Measurements from ENCODE around the gene SETD6. TPM values are rescaled to one million over a fixed set of nuclear protein-coding genes. Genes with fewer than 3 reads are reported as not detected.
A peak's percentile ranks its signal among the peaks of the same experiment; 100 is the strongest.

Gene SETD6
- total RNA-seq, 5 donors from 2014 or later (not counting 1 experiment from before 2014, with no cell fraction given) = 29.6 to 44.2 (median 35.1) TPM

DNA sequence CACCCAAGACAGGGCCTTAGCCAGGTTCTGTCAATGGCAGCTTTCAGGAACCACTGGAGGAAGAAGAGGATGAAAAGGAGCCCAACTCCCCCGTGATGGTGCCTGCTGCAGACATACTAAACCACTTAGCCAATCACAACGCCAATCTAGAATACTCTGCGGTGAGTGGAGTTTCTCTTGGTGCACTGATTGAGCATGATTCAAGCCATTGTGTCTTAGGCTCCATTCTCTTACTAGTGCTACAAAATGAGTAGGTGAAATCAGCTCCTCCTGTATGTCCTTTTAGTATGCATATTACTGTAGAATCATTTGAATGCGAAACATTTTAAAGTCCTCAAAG is 1.4 kb downstream of the SETD6 start:
- peaks cover 4 to 20% of the 10 kb centered on the region in 2 experiments for H3K4me1 ChIP-seq (ENCODE audit: control insufficient read depth in 1 of 2, extremely low read depth in 1 of 2, insufficient read depth in 2 of 2, low read length in 2 of 2)
- Mint-ChIP-seq H3K4me1 (peaks cover 19 to 32% (median 29%) of the 10 kb centered on the region in 3 donors), H3K36me3 (peaks cover 15% of the 10 kb centered on the region), H3K27ac (peak overlapping the region in 1 of 2 donors; percentile 6), H3K9me3 (no peaks in the 10 kb centered on the region), H3K4me3 (peak overlapping the region; percentile 52 to 92 (median 57)), H3K27me3 (no peaks in the 10 kb centered on the region)
- ATAC-seq (replicated peaks in 1 of 4) = no peak
- peaks cover 6 to 42% of the 10 kb centered on the region in 2 donors for H3K36me3 ChIP-seq (ENCODE audit: control insufficient read depth in 2 of 2, extremely low read depth in 1 of 2, insufficient read depth in 1 of 2, low read length in 1 of 2)
- no peak overlapping the region for H3K4me3 ChIP-seq (ENCODE audit: control insufficient read depth in 1 of 2, extremely low read depth in 1 of 2, low read length in 1 of 2)
- H3K9me3 ChIP-seq = no peaks in the 10 kb centered on the region
- peaks cover 0 to 1% of the 10 kb centered on the region in 2 experiments for H3K27me3 ChIP-seq (replicated peaks in 1 of 2; ENCODE audit: control insufficient read depth in 2 of 2, extremely low read depth in 1 of 2, insufficient read depth in 2 of 2, low read length in 1 of 2)
- DNase-seq = no peak
- H3K27ac ChIP-seq (ENCODE audit: low read length) = no peak overlapping the region
- POLR2A ChIA-PET = no interaction called here
- CTCF ChIA-PET = interaction anchor here (0.5 to 4.1 kb wide), 2 partner anchors 19 to 239 kb away, joined by 3 to 13 read pairs; no protein-coding TSS in a partner anchor
- WGBS (ENCODE audit: insufficient coverage) = no CpG with 5 or more reads among the region's 4 CpGs

DNA sequence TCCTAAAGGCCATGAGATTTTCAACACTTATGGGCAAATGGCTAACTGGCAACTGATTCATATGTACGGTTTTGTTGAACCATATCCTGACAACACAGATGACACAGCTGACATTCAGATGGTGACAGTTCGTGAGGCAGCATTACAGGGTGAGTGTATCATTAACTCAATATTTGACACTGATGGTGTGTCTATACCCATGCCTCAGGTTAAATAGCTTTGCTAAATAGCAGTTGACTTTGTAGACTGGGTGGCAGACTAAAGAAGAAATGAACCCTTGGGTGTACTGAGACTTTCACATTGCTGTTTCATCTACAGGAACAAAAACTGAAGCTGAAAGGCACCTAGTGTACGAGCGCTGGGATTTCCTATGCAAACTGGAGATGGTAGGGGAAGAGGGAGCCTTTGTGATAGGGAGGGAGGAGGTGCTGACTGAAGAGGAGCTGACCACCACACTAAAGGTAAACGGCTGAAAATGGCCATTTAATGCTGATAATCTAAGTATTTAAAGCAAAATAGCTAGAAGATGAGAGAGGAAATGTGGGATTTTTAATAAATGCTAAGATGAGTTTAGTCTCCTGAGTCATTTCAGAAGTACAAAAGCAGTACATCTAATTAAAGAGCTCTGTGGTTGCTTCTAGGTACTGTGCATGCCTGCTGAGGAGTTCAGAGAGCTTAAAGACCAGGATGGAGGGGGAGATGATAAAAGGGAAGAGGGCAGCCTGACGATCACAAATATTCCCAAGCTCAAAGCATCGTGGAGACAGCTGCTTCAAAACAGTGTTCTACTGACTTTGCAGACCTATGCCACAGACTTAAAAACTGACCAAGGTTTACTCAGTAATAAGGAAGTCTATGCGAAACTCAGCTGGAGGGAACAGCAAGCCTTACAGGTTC is 3.0 kb downstream of the SETD6 start:
- no peak overlapping the region for H3K27ac ChIP-seq (ENCODE audit: low read length)
- no peak for DNase-seq
- Mint-ChIP-seq H3K36me3 (peaks cover 25% of the 10 kb centered on the region), H3K9me3 (no peaks in the 10 kb centered on the region), H3K27ac (peak overlapping the region in 1 of 2 donors; percentile 37), H3K4me3 (no peak overlapping the region), H3K27me3 (no peaks in the 10 kb centered on the region), H3K4me1 (peaks cover 18 to 27% (median 27%) of the 10 kb centered on the region in 3 donors)
- WGBS (ENCODE audit: insufficient coverage) = 68% methylated on average over 4 of the region's 8 CpGs
- H3K4me1 ChIP-seq (ENCODE audit: control insufficient read depth in 1 of 2, extremely low read depth in 1 of 2, insufficient read depth in 2 of 2, low read length in 2 of 2) = peaks cover 4 to 18% of the 10 kb centered on the region in 2 experiments
- POLR2A ChIA-PET = interaction anchor here (0.5 to 0.6 kb wide), 3 partner anchors 21 to 123 kb away, joined by 3 to 4 read pairs (median 3); no protein-coding TSS in a partner anchor
- peaks cover 6 to 57% of the 10 kb centered on the region in 2 donors for H3K36me3 ChIP-seq (ENCODE audit: control insufficient read depth in 2 of 2, extremely low read depth in 1 of 2, insufficient read depth in 1 of 2, low read length in 1 of 2)
- ATAC-seq (replicated peaks in 1 of 4) = no peak
- H3K4me3 ChIP-seq (ENCODE audit: control insufficient read depth in 1 of 2, extremely low read depth in 1 of 2, low read length in 1 of 2) = no peak overlapping the region
- no peaks in the 10 kb centered on the region for H3K27me3 ChIP-seq (replicated peaks in 1 of 2; ENCODE audit: control insufficient read depth in 2 of 2, extremely low read depth in 1 of 2, insufficient read depth in 2 of 2, low read length in 1 of 2)
- CTCF ChIA-PET = interaction anchor here (0.6 to 4.1 kb wide), 5 partner anchors 12 to 281 kb away, joined by 3 to 13 read pairs (median 4); no protein-coding TSS in a partner anchor
- H3K9me3 ChIP-seq = no peaks in the 10 kb centered on the region

DNA sequence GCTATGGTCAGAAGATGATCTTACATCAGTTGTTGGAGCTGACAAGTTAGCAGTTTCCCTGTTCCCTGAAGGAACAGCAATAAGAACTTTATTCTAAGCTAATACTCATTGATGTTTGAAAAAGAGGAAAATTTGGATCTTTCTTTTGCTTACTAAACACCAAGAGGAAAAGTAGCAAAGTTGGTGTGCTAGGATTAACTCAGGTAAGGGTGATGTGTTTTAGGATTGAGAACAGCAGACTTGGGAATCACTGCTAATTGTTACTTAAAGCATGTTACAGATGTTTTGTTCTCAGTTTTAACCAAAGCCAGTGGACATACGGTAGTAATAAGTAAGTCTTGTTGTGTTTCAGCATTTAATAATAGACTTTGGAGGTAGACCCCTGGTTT is 3.7 kb downstream of the SETD6 start:
- WGBS (ENCODE audit: insufficient coverage) = no CpG with 5 or more reads among the region's 1 CpG
- Histone ChIP-seq H3K4me1 (ENCODE audit: control insufficient read depth in 1 of 2, extremely low read depth in 1 of 2, insufficient read depth in 2 of 2, low read length in 2 of 2) (peaks cover 4 to 18% of the 10 kb centered on the region in 2 experiments), H3K9me3 (no peaks in the 10 kb centered on the region), H3K27me3 (replicated peaks in 1 of 2; ENCODE audit: control insufficient read depth in 2 of 2, extremely low read depth in 1 of 2, insufficient read depth in 2 of 2, low read length in 1 of 2) (no peaks in the 10 kb centered on the region), H3K36me3 (ENCODE audit: control insufficient read depth in 2 of 2, extremely low read depth in 1 of 2, insufficient read depth in 1 of 2, low read length in 1 of 2) (peaks cover 8 to 62% of the 10 kb centered on the region in 2 donors), H3K4me3 (ENCODE audit: control insufficient read depth in 1 of 2, extremely low read depth in 1 of 2, low read length in 1 of 2) (no peak overlapping the region), H3K27ac (ENCODE audit: low read length) (no peak overlapping the region)
- Mint-ChIP-seq H3K36me3 (peaks cover 25% of the 10 kb centered on the region), H3K27me3 (no peaks in the 10 kb centered on the region), H3K4me1 (peaks cover 18 to 27% (median 27%) of the 10 kb centered on the region in 3 donors), H3K4me3 (no peak overlapping the region), H3K9me3 (no peaks in the 10 kb centered on the region), H3K27ac (no peak overlapping the region)
- DNase-seq (no peak), ATAC-seq (replicated peaks in 1 of 4) (no peak)
- ChIA-PET CTCF (interaction anchor here in 1 of 2 donors (0.8 to 4.1 kb wide), 2 partner anchors 82 to 237 kb away, joined by 4 to 13 read pairs; no protein-coding TSS in a partner anchor), POLR2A (no interaction called here)

DNA sequence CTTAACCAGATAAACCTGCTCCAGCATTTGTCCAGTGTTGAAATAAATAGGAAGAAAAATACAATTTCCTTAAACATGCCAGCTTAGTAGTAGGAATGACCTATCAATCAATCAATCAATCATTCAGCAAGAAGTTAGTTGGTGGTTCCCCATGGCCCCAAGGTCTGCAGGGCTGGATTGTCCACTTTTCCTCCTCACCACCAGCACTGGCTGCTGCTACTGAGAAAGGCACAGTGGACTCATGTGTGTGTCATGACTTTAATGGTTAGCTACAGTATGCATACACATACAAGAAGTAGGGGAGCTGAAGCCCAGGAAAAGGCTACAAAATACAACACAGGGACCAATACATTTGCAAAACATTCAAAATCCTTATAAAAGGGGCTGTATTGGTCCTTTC is 4.4 kb downstream of the SETD6 start:
- H3K36me3 ChIP-seq (ENCODE audit: control insufficient read depth in 2 of 2, extremely low read depth in 1 of 2, insufficient read depth in 1 of 2, low read length in 1 of 2) = peaks cover 8 to 69% of the 10 kb centered on the region in 2 donors
- H3K36me3 Mint-ChIP-seq = peaks cover 30% of the 10 kb centered on the region
- H3K4me3 Mint-ChIP-seq = no peak overlapping the region
- ATAC-seq (replicated peaks in 1 of 4) = no peak
- H3K9me3 Mint-ChIP-seq = no peaks in the 10 kb centered on the region
- ChIA-PET CTCF (interaction anchor here (0.6 to 4.1 kb wide), 2 partner anchors 236 to 472 kb away, joined by 3 to 13 read pairs; no protein-coding TSS in a partner anchor), POLR2A (no interaction called here)
- no peaks in the 10 kb centered on the region for H3K27me3 ChIP-seq (replicated peaks in 1 of 2; ENCODE audit: control insufficient read depth in 2 of 2, extremely low read depth in 1 of 2, insufficient read depth in 2 of 2, low read length in 1 of 2)
- H3K27ac ChIP-seq (ENCODE audit: low read length) = no peak overlapping the region
- H3K4me3 ChIP-seq (ENCODE audit: control insufficient read depth in 1 of 2, extremely low read depth in 1 of 2, low read length in 1 of 2) = no peak overlapping the region
- H3K9me3 ChIP-seq = no peaks in the 10 kb centered on the region
- peaks cover 17 to 26% (median 25%) of the 10 kb centered on the region in 3 donors for H3K4me1 Mint-ChIP-seq
- no peaks in the 10 kb centered on the region for H3K27me3 Mint-ChIP-seq
- no peak for DNase-seq
- H3K27ac Mint-ChIP-seq = no peak overlapping the region
- peaks cover 4 to 15% of the 10 kb centered on the region in 2 experiments for H3K4me1 ChIP-seq (ENCODE audit: control insufficient read depth in 1 of 2, extremely low read depth in 1 of 2, insufficient read depth in 2 of 2, low read length in 2 of 2)

DNA sequence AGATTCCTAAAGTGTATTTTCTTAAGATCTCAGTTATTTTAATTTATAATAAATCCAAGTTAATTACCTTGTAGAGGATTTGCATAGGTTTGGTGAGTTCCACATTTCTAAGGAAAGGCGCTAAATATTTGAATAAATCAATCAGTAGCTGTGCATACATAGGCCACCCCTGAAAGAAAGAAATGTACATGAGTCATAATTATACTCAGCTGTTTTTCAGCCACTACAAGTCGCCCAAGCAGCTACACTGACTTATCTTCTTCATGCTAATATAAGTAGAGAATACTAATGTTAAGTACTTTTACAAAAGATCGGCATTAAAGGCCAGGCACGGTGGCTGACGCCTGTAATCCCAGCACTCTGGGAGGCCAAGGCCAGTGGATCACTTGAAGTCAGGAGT is 14.9 kb downstream of the SETD6 start:
- no peak overlapping the region for H3K4me3 ChIP-seq (ENCODE audit: control insufficient read depth in 1 of 2, extremely low read depth in 1 of 2, low read length in 1 of 2)
- ATAC-seq (replicated peaks in 1 of 4) (no peak), DNase-seq (no peak)
- H3K36me3 Mint-ChIP-seq = peaks cover 50% of the 10 kb centered on the region
- WGBS (ENCODE audit: insufficient coverage) = 94% methylated on average over 3 of the region's 5 CpGs
- no peaks in the 10 kb centered on the region for H3K9me3 Mint-ChIP-seq
- no peaks in the 10 kb centered on the region for H3K4me1 ChIP-seq (ENCODE audit: control insufficient read depth in 1 of 2, extremely low read depth in 1 of 2, insufficient read depth in 2 of 2, low read length in 2 of 2)
- no peak overlapping the region for H3K27ac ChIP-seq (ENCODE audit: low read length)
- no peaks in the 10 kb centered on the region for H3K27me3 Mint-ChIP-seq
- H3K27ac Mint-ChIP-seq = no peak overlapping the region
- no peaks in the 10 kb centered on the region for H3K9me3 ChIP-seq
- no peaks in the 10 kb centered on the region for H3K27me3 ChIP-seq (replicated peaks in 1 of 2; ENCODE audit: control insufficient read depth in 2 of 2, extremely low read depth in 1 of 2, insufficient read depth in 2 of 2, low read length in 1 of 2)
- peaks cover 13 to 94% of the 10 kb centered on the region in 2 donors for H3K36me3 ChIP-seq (ENCODE audit: control insufficient read depth in 2 of 2, extremely low read depth in 1 of 2, insufficient read depth in 1 of 2, low read length in 1 of 2)
- no peaks in the 10 kb centered on the region for H3K4me1 Mint-ChIP-seq
- ChIA-PET POLR2A (no interaction called here), CTCF (no interaction called here)
- H3K4me3 Mint-ChIP-seq = no peak overlapping the region

DNA sequence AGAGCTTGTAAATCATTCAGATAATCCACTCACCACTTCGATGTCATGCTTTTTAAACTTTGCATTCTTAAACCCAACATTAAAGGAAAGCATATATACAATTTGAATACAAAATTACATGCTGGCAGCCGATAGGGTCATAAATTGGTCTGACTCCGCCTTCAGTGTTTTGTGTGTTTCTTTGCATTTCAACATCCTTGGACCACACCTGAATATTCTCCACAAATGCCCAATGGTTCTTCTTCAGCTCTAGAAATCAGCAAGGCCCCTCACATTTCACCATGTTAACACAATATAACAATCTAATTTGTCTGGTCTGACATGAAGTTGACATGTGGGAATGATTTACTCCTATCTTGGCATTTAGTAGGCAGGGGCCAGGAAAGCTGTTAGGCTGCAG is 17.1 kb downstream of the SETD6 start:
- no peaks in the 10 kb centered on the region for H3K27me3 Mint-ChIP-seq
- Histone ChIP-seq H3K9me3 (no peaks in the 10 kb centered on the region), H3K4me3 (ENCODE audit: control insufficient read depth in 1 of 2, extremely low read depth in 1 of 2, low read length in 1 of 2) (no peak overlapping the region), H3K27ac (ENCODE audit: low read length) (no peak overlapping the region), H3K36me3 (ENCODE audit: control insufficient read depth in 2 of 2, extremely low read depth in 1 of 2, insufficient read depth in 1 of 2, low read length in 1 of 2) (peaks cover 15 to 92% of the 10 kb centered on the region in 2 donors), H3K27me3 (replicated peaks in 1 of 2; ENCODE audit: control insufficient read depth in 2 of 2, extremely low read depth in 1 of 2, insufficient read depth in 2 of 2, low read length in 1 of 2) (no peaks in the 10 kb centered on the region), H3K4me1 (ENCODE audit: control insufficient read depth in 1 of 2, extremely low read depth in 1 of 2, insufficient read depth in 2 of 2, low read length in 2 of 2) (no peaks in the 10 kb centered on the region)
- no peaks in the 10 kb centered on the region for H3K9me3 Mint-ChIP-seq
- peaks cover 49% of the 10 kb centered on the region for H3K36me3 Mint-ChIP-seq
- no peak overlapping the region for H3K27ac Mint-ChIP-seq
- WGBS (ENCODE audit: insufficient coverage) = 94% methylated on average over 2 of the region's 3 CpGs
- DNase-seq (no peak), ATAC-seq (replicated peaks in 1 of 4) (no peak)
- ChIA-PET CTCF (no interaction called here), POLR2A (interaction anchor here in 1 of 2 donors (0.8 kb wide), 1 partner anchor 9 kb away, joined by 3 read pairs; no protein-coding TSS in a partner anchor)
- H3K4me1 Mint-ChIP-seq = no peaks in the 10 kb centered on the region
- no peak overlapping the region for H3K4me3 Mint-ChIP-seq

Measured in T-cell (primary cell).